Sigmoid colon (tissue), 7 donors: Measurements from ENCODE around the gene SH2B3. TPM values are rescaled to one million over a fixed set of nuclear protein-coding genes. Genes with fewer than 3 reads are reported as not detected.
"Not testable (repeated sequence)": the region's sequence is repeated elsewhere in the genome, so short reads cannot be mapped to it uniquely, and the experiment has no call there.

Experiments
- DNase-seq: peaks from one replicate; pipeline ENCODE4 v3.0.0-alpha.2; 2019
- H3K27ac ChIP-seq, 4 donors: fragments of 200-600 bp; sonication (generic); one replicate each; pipeline ENCODE4 v1.5.1; 2016 to 2019; ENCODE audit warnings: mild to moderate bottlenecking in 1 of 4
- H3K27me3 ChIP-seq, 3 donors: fragments of 200-600 bp; sonication (generic); one replicate each; pipeline ENCODE4 v1.5.1; 2019; ENCODE audit warnings: mild to moderate bottlenecking in 1 of 3
- H3K36me3 ChIP-seq, 4 donors: fragments of 200-600 bp; sonication (generic); one replicate each; pipeline ENCODE4 v1.5.1; 2016 to 2019
- H3K4me1 ChIP-seq, 4 donors: fragments of 200-600 bp; sonication (generic); one replicate each; pipeline ENCODE4 v1.5.1; 2017 to 2019
- H3K4me3 ChIP-seq, 4 donors: fragments of 200-600 bp; sonication (generic); one replicate each; pipeline ENCODE4 v1.5.1; 2017 to 2019; ENCODE audit warnings: mild to moderate bottlenecking in 2 of 4, moderate library complexity in 1 of 4
- H3K9me3 ChIP-seq, 4 donors: fragments of 200-600 bp in 3 of 4; sonication (generic) in 3 of 4; one replicate each; pipeline versions ENCODE4 v1.5.1 to v1.6.1; 2013 to 2019
- CTCF ChIP-seq, 4 experiments: fragments of 450-650 bp in 3 of 4; fragments of 200-600 bp in 1 of 4; IDR thresholded peaks; one replicate each; pipeline ENCODE4 v1.5.1; 2016 to 2019; ENCODE audit warnings: antibody characterized with exemption in 4 of 4, mild to moderate bottlenecking in 3 of 4, moderate library complexity in 2 of 4
- EP300 ChIP-seq, 4 donors: sonication (generic); formaldehyde crosslinking; IDR thresholded peaks; one replicate each; pipeline ENCODE4 v1.6.1; 2017; ENCODE audit warnings: antibody characterized with exemption in 4 of 4
- POLR2A ChIP-seq, 2 donors: fragments of 450-650 bp; IDR thresholded peaks; one replicate each; pipeline ENCODE4 v1.6.1; 2016; ENCODE audit warnings: antibody characterized with exemption in 2 of 2, mild to moderate bottlenecking in 2 of 2, moderate library complexity in 2 of 2
- POLR2AphosphoS5 ChIP-seq, 4 donors: sonication (generic); formaldehyde crosslinking; IDR thresholded peaks; one replicate each; pipeline ENCODE4 v1.6.1; 2017; ENCODE audit warnings: antibody characterized with exemption in 4 of 4
- WGBS, 2 donors: extraction: QIAGEN DNeasy Blood & Tissue Kit; methylation state at CpG; one replicate each; pipeline ENCODE4 v1.1.7; 2013; 5-methylcytosine and 5-hydroxymethylcytosine counted together
- intact Hi-C: fragments of 100-400 bp; cut with DNase I; formaldehyde crosslinking; loops from one replicate; pipeline ENCODE4 v1.15.1; 2023
- polyA plus RNA-seq, 3 donors: library from polyadenylated mRNA; stranded (reverse); fragments of 200-250 nt; gene quantifications; one replicate each; pipeline ENCODE4 v1.2.3, GENCODE V29; 2013
- total RNA-seq, 4 donors: library from RNA; depleted of rRNA; stranded (reverse); fragments of >200 nt; gene quantifications; one replicate each; pipeline ENCODE4 v1.1.0, GENCODE V29; 2016
- donor health status: healthy with polysubstance abuse.
- donor health status: Bipolar disorder and iron deficiency.
- donor health status: healthy.

Gene SH2B3
- total and polyA plus RNA-seq, 7 donors, result 10.4 to 32.5 (median 14.1) TPM

- TF ChIP-seq POLR2AphosphoS5 (IDR thresholded peaks at IDR 0.05) (no peak), EP300 (IDR thresholded peaks at IDR 0.05) (no peak), POLR2A (IDR thresholded peaks at IDR 0.05) (no peak), CTCF (IDR thresholded peaks at IDR 0.05) (no peak)
- DNase-seq, result no peak
- H3K4me3 ChIP-seq, result no peak overlapping the region
- H3K27me3 ChIP-seq, result peaks cover 0 to 6% (median 0%) of the 10 kb centered on the region in 3 donors
- intact Hi-C loops, result no loop called here
- WGBS, 2 donors, result 83% methylated on average over 8 of the region's 8 CpGs
- H3K4me1 ChIP-seq, result peaks cover 0 to 26% (median 16%) of the 10 kb centered on the region in 4 donors
- no peaks in the 10 kb centered on the region for H3K9me3 ChIP-seq
- no peak overlapping the region for H3K27ac ChIP-seq
- H3K36me3 ChIP-seq, result no peaks in the 10 kb centered on the region
These were observed 11.2 kb upstream of the SH2B3 start for GRCh38 chr12:111394480-111394879.

- WGBS, 2 donors, result 79 to 85% methylated on average over 8 of the region's 8 CpGs
- Histone ChIP-seq H3K36me3 (no peaks in the 10 kb centered on the region), H3K4me3 (no peak overlapping the region), H3K9me3 (no peaks in the 10 kb centered on the region), H3K27me3 (peaks cover 0 to 2% (median 0%) of the 10 kb centered on the region in 3 donors), H3K4me1 (peaks cover 0 to 26% (median 16%) of the 10 kb centered on the region in 4 donors), H3K27ac (no peak overlapping the region)
- no peak for DNase-seq
- TF ChIP-seq POLR2AphosphoS5 (IDR thresholded peaks at IDR 0.05), result no peak
- no peak for TF ChIP-seq CTCF (IDR thresholded peaks at IDR 0.05)
- TF ChIP-seq POLR2A (IDR thresholded peaks at IDR 0.05), result no peak
- no peak for TF ChIP-seq EP300 (IDR thresholded peaks at IDR 0.05)
- intact Hi-C loops, result loop anchor here (1.0 kb wide), 1 partner anchor 56 kb away; no protein-coding TSS in a partner anchor
These were observed 10.2 kb upstream of the SH2B3 start for GRCh38 chr12:111395336-111396187.

GRCh38 chr12:111396271-111396670, 9.5 kb upstream of the SH2B3 start:
- H3K9me3 ChIP-seq, DNase-seq, H3K4me3 ChIP-seq, H3K27me3 ChIP-seq, H3K36me3 ChIP-seq: not testable (repeated sequence)
- intact Hi-C loops, result loop anchor here (1.0 kb wide), 1 partner anchor 55 kb away; no protein-coding TSS in a partner anchor
- 75 to 90% methylated on average over 7 of the region's 7 CpGs for WGBS, 2 donors
- H3K4me1 ChIP-seq, result peaks cover 0 to 26% (median 16%) of the 10 kb centered on the region in 4 donors
- H3K27ac ChIP-seq, result peak overlapping the region in 1 of 4 donors; percentile 56

GRCh38 chr12:111396726-111397445, 8.8 kb upstream of the SH2B3 start:
- WGBS, 2 donors, result 5 to 8% methylated on average over 34 of the region's 34 CpGs
- intact Hi-C loops, result loop anchor here (1.0 kb wide), 1 partner anchor 54 kb away; no protein-coding TSS in a partner anchor
- DNase-seq, result peak; percentile 91
- Histone ChIP-seq H3K4me1 (peaks cover 0 to 26% (median 16%) of the 10 kb centered on the region in 4 donors), H3K27ac (peak overlapping the region; percentile 41 to 74 (median 60)), H3K36me3 (no peaks in the 10 kb centered on the region), H3K9me3 (no peaks in the 10 kb centered on the region), H3K4me3 (peak overlapping the region; percentile 6 to 40 (median 23)), H3K27me3 (no peaks in the 10 kb centered on the region)
- TF ChIP-seq CTCF (IDR thresholded peaks at IDR 0.05) (peak; percentile 95 to 99 (median 98)), POLR2AphosphoS5 (IDR thresholded peaks at IDR 0.05) (peak in 3 of 4 donors; percentile 53 to 66 (median 58)), POLR2A (IDR thresholded peaks at IDR 0.05) (no peak)

- DNase-seq, result no peak
- Histone ChIP-seq H3K27me3 (no peaks in the 10 kb centered on the region), H3K36me3 (no peaks in the 10 kb centered on the region), H3K27ac (peak overlapping the region; percentile 10 to 74 (median 53)), H3K4me3 (no peak overlapping the region), H3K4me1 (peaks cover 0 to 31% (median 26%) of the 10 kb centered on the region in 4 donors), H3K9me3 (no peaks in the 10 kb centered on the region)
- 75% methylated on average over 4 of the region's 4 CpGs for WGBS, 2 donors
- intact Hi-C loops, result no loop called here
- TF ChIP-seq EP300 (IDR thresholded peaks at IDR 0.05), result no peak
- peak in 1 of 4 donors; percentile 42 for TF ChIP-seq POLR2AphosphoS5 (IDR thresholded peaks at IDR 0.05)
- TF ChIP-seq POLR2A (IDR thresholded peaks at IDR 0.05), result no peak
- no peak for TF ChIP-seq CTCF (IDR thresholded peaks at IDR 0.05)
These were observed 7.2 kb upstream of the SH2B3 start for GRCh38 chr12:111398530-111398929.

- 80 to 89% methylated on average over 9 of the region's 9 CpGs for WGBS, 2 donors
- not testable (repeated sequence) for H3K4me3 ChIP-seq, H3K36me3 ChIP-seq, H3K27me3 ChIP-seq, DNase-seq, H3K9me3 ChIP-seq
- intact Hi-C loops, result loop anchor here (5.0 to 10.0 kb wide), 2 partner anchors 127 to 275 kb away; no protein-coding TSS in a partner anchor
- H3K4me1 ChIP-seq, result peaks cover 0 to 42% (median 34%) of the 10 kb centered on the region in 4 donors
- peak overlapping the region in 2 of 4 donors; percentile 14 to 74 for H3K27ac ChIP-seq
These were observed 5.8 kb upstream of the SH2B3 start for GRCh38 chr12:111399741-111400404.
